ENCODE data around the gene NALCN.

Gene NALCN

GRCh38 chr13:101190976-101191375, 225.3 kb downstream of the NALCN start:
- Histone ChIP-seq H3K36me3 (ENCODE audit: low read length) (no peaks in the 10 kb centered on the region), H3K9me3 (ENCODE audit: insufficient read depth, low read length) (no peaks in the 10 kb centered on the region), H3K27me3 (ENCODE audit: low read length) (no peaks in the 10 kb centered on the region), H3F3A (ENCODE audit: insufficient read depth) (no peaks in the 10 kb centered on the region), H3K4me2 (ENCODE audit: low read depth, low read length, poor library complexity, severe bottlenecking) (no peak overlapping the region), H4K20me1 (ENCODE audit: low read depth, low read length) (no peaks in the 10 kb centered on the region), H3K27ac (ENCODE audit: low read depth, low read length) (no peak overlapping the region), H3K9ac (ENCODE audit: low read length) (no peak overlapping the region), H3K4me3 (ENCODE audit: insufficient read depth, low read length, poor library complexity, severe bottlenecking) (no peak overlapping the region), H3K9me2 (replicated peaks; ENCODE audit: insufficient read depth, low read length) (no peaks in the 10 kb centered on the region), H3K79me2 (ENCODE audit: insufficient read depth, low read length) (no peaks in the 10 kb centered on the region), H2AFZ (ENCODE audit: low read depth, low read length, severe bottlenecking) (no peak overlapping the region)
- no peak for TF ChIP-seq EZH2phosphoT487 (conservative IDR thresholded peaks at IDR 0.05; ENCODE audit: low read length)

GRCh38 chr13:101190337-101190736, 226.0 kb downstream of the NALCN start:
- no peaks in the 10 kb centered on the region for H3K27me3 ChIP-seq (ENCODE audit: low read length)

GRCh38 chr13:101185606-101186005, 230.7 kb downstream of the NALCN start:
- no peaks in the 10 kb centered on the region for H3K27me3 ChIP-seq (ENCODE audit: low read length)
- no peak overlapping the region for H3K27ac ChIP-seq (ENCODE audit: low read depth, low read length)
- no peaks in the 10 kb centered on the region for H3K9me3 ChIP-seq (ENCODE audit: insufficient read depth, low read length)
- no peaks in the 10 kb centered on the region for H3K9me2 ChIP-seq (replicated peaks; ENCODE audit: insufficient read depth, low read length)
- no peak overlapping the region for H2AFZ ChIP-seq (ENCODE audit: low read depth, low read length, severe bottlenecking)
- H3K4me3 ChIP-seq (ENCODE audit: insufficient read depth, low read length, poor library complexity, severe bottlenecking): no peak overlapping the region
- no peaks in the 10 kb centered on the region for H3K79me2 ChIP-seq (ENCODE audit: insufficient read depth, low read length)
- H3K36me3 ChIP-seq (ENCODE audit: low read length): no peaks in the 10 kb centered on the region
- H3K4me2 ChIP-seq (ENCODE audit: low read depth, low read length, poor library complexity, severe bottlenecking): no peak overlapping the region
- TF ChIP-seq EZH2phosphoT487 (conservative IDR thresholded peaks at IDR 0.05; ENCODE audit: low read length) (no peak), CTCF (IDR thresholded peaks at IDR 0.05; ENCODE audit: insufficient read depth, low read length, poor library complexity, severe bottlenecking) (no peak)
- no peaks in the 10 kb centered on the region for H4K20me1 ChIP-seq (ENCODE audit: low read depth, low read length)
- no peak overlapping the region for H3K9ac ChIP-seq (ENCODE audit: low read length)
- H3F3A ChIP-seq (ENCODE audit: insufficient read depth): no peaks in the 10 kb centered on the region

More at GRCh38 chr13:101190337-101190736, 226.0 kb downstream of the NALCN start:
- no peaks in the 10 kb centered on the region for H3K9me3 ChIP-seq (ENCODE audit: insufficient read depth, low read length)
- H3K36me3 ChIP-seq (ENCODE audit: low read length): no peaks in the 10 kb centered on the region
- H3K4me3 ChIP-seq (ENCODE audit: insufficient read depth, low read length, poor library complexity, severe bottlenecking): no peak overlapping the region
- H3K9me2 ChIP-seq (replicated peaks; ENCODE audit: insufficient read depth, low read length): no peaks in the 10 kb centered on the region
- H3F3A ChIP-seq (ENCODE audit: insufficient read depth): no peaks in the 10 kb centered on the region
- no peaks in the 10 kb centered on the region for H3K79me2 ChIP-seq (ENCODE audit: insufficient read depth, low read length)
- TF ChIP-seq EZH2phosphoT487 (conservative IDR thresholded peaks at IDR 0.05; ENCODE audit: low read length): no peak
- TF ChIP-seq CTCF (IDR thresholded peaks at IDR 0.05; ENCODE audit: insufficient read depth, low read length, poor library complexity, severe bottlenecking): no peak
- H4K20me1 ChIP-seq (ENCODE audit: low read depth, low read length): no peaks in the 10 kb centered on the region
- no peak overlapping the region for H3K27ac ChIP-seq (ENCODE audit: low read depth, low read length)
- no peak overlapping the region for H3K9ac ChIP-seq (ENCODE audit: low read length)
- H3K4me2 ChIP-seq (ENCODE audit: low read depth, low read length, poor library complexity, severe bottlenecking): no peak overlapping the region
- H2AFZ ChIP-seq (ENCODE audit: low read depth, low read length, severe bottlenecking): no peak overlapping the region

- H3K4me2 ChIP-seq (ENCODE audit: low read depth, low read length, poor library complexity, severe bottlenecking): no peak overlapping the region
- TF ChIP-seq CTCF (IDR thresholded peaks at IDR 0.05; ENCODE audit: insufficient read depth, low read length, poor library complexity, severe bottlenecking) (no peak), EZH2phosphoT487 (conservative IDR thresholded peaks at IDR 0.05; ENCODE audit: low read length) (no peak)
- H4K20me1 ChIP-seq (ENCODE audit: low read depth, low read length): no peaks in the 10 kb centered on the region
- H3K4me3 ChIP-seq (ENCODE audit: insufficient read depth, low read length, poor library complexity, severe bottlenecking): no peak overlapping the region
- H3K9ac ChIP-seq (ENCODE audit: low read length): no peak overlapping the region
- no peak overlapping the region for H2AFZ ChIP-seq (ENCODE audit: low read depth, low read length, severe bottlenecking)
- no peaks in the 10 kb centered on the region for H3K27me3 ChIP-seq (ENCODE audit: low read length)
- no peaks in the 10 kb centered on the region for H3K9me2 ChIP-seq (replicated peaks; ENCODE audit: insufficient read depth, low read length)
- no peaks in the 10 kb centered on the region for H3F3A ChIP-seq (ENCODE audit: insufficient read depth)
- no peaks in the 10 kb centered on the region for H3K36me3 ChIP-seq (ENCODE audit: low read length)
- no peaks in the 10 kb centered on the region for H3K79me2 ChIP-seq (ENCODE audit: insufficient read depth, low read length)
- H3K9me3 ChIP-seq (ENCODE audit: insufficient read depth, low read length): no peaks in the 10 kb centered on the region
- H3K27ac ChIP-seq (ENCODE audit: low read depth, low read length): no peak overlapping the region
Observed at GRCh38 chr13:101181076-101181685, 235.1 kb downstream of the NALCN start.

Measured in SU-DHL-6 (cell line).